Measurements from ENCODE around the gene CCR8.
"Not testable (repeated sequence)": the region's sequence is repeated elsewhere in the genome, so short reads cannot be mapped to it uniquely, and the experiment has no call there.

DNA sequence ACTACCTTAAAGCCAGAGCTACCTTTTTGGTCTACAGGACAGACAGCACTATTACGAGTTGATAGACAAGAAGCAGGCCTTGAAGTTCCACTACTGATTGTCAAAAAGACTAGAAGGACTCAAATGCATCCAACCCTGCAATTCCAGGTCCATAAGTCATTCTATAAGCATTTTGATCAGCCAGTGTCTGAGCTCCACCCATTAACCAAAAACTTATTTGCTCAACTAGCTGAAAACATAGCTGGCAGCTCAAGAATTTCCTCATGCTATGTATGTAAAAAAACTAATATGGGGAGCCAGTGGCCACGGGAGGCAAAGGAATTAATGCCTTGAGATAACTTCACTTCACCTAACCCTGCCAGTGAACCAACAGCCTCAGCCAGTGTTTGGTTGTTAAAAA is 21.6 kb downstream of the CCR8 start:
- TF ChIP-seq, protein P1, sequence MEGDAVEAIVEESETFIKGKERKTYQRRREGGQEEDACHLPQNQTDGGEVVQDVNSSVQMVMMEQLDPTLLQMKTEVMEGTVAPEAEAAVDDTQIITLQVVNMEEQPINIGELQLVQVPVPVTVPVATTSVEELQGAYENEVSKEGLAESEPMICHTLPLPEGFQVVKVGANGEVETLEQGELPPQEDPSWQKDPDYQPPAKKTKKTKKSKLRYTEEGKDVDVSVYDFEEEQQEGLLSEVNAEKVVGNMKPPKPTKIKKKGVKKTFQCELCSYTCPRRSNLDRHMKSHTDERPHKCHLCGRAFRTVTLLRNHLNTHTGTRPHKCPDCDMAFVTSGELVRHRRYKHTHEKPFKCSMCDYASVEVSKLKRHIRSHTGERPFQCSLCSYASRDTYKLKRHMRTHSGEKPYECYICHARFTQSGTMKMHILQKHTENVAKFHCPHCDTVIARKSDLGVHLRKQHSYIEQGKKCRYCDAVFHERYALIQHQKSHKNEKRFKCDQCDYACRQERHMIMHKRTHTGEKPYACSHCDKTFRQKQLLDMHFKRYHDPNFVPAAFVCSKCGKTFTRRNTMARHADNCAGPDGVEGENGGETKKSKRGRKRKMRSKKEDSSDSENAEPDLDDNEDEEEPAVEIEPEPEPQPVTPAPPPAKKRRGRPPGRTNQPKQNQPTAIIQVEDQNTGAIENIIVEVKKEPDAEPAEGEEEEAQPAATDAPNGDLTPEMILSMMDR (IDR thresholded peaks at IDR 0.05), result not testable (repeated sequence)
- not testable (repeated sequence) for TF ChIP-seq EZH2phosphoT487, EZH2 (IDR thresholded peaks at IDR 0.05)
